Activated CD4-positive, alpha-beta T cell treated with anti-CD3 and anti-CD28 coated beads, Interleukin-10, Interleukin-2, amounts not matched to agents 100 ng/mL and 50 ng/mL, durations not matched to agents 16 hours and 8 hours (primary cell): ENCODE measurements around the gene HOXA4.

Source experiments
- DNase-seq: peaks from one replicate; pipeline ENCODE4 v3.0.0-alpha.2; 2020

The HOXA4 gene

DNA sequence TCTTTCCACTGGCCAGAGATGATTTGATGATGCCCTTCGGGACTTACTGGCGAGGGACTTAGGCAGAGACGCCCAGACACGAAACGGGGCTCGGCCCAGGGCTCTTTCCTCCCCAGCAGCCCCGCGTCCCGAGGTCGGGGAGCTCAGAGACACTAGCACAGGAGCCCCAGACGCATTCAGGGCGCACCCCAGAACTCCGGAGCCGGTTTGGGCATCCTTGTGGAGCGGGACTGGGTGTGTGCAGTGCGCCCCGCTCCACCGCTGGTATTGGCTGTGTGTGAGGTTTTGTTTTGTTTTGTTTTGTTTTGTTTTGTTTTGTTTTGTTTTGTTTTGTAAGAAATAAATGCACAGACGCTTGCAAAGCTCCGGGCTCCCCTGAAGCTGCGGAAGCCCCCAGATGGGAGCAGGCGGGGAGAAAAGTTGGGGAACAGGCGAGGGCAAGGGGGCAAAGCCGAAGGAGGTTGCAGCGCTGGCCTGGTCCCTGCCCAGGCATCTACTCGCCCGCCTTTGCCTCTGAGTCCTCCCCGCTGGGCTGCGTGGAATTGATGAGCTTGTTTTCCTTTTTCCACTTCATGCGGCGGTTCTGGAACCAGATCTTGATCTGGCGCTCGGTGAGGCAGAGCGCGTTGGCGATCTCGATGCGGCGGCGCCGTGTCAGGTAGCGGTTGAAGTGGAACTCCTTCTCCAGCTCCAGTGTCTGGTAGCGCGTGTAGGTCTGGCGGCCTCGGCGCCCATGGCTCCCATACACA lies 14.8 kb upstream of the HOXA4 start:
- no peak for DNase-seq

DNA sequence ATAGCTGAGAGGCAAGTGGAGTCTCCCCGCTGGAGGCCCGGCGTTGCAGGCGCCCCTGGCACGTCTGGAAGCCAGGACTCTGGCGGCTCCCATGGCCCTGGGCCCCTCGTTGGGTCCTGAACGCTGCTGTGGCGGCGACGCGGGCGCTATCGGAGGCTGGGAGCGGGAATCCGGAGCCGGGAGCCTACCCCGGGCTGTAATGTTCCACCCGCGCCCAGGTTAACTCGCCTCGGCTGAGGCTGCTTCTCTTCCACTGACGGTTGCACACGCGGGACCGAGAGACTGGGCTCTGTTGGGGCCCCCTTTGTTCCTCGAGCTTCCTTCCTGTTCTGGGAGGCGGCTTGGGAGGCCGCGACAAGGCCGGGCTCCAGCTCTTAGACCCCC lies 14.2 kb upstream of the HOXA4 start:
- no peak for DNase-seq

DNA sequence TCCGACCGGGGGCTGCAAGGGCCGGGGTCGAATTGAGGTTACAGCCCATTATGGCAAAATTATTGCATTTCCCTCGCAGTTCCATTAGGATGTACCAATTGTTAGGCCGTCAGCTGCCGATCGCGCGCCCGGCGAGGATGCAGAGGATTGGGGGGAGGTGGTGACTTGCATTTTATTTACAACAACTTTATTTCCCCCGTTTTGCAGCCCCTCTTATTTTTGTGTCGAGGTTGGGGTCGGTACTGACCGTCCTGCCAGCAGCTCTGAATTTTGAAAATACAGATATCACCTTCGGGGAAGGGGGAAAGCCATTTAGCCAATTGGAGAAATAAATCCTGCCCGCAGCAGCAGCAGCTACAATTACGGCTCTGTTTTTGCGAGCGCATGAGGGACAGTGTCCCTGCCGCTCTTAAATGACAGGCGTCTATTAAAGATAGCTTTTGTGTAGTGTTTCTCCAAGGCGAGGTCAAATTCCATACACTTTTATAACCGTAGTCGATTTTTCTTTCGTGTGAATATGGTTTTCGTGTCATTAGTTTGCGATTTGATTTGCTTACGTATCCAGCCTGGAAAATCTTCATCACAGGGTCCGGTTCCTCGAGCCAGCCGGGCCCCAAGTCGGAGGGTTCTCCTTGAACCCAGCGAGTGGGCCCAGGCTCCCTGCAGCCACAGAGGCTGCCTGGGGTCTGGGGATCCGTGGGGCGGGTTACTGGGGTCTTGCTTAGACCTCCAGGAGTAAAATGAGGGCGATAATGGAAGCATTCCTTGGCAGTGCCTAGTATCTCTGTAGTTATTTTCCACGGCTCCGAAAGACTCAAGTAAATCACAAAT lies 13.6 kb upstream of the HOXA4 start:
- no peak for DNase-seq

DNA sequence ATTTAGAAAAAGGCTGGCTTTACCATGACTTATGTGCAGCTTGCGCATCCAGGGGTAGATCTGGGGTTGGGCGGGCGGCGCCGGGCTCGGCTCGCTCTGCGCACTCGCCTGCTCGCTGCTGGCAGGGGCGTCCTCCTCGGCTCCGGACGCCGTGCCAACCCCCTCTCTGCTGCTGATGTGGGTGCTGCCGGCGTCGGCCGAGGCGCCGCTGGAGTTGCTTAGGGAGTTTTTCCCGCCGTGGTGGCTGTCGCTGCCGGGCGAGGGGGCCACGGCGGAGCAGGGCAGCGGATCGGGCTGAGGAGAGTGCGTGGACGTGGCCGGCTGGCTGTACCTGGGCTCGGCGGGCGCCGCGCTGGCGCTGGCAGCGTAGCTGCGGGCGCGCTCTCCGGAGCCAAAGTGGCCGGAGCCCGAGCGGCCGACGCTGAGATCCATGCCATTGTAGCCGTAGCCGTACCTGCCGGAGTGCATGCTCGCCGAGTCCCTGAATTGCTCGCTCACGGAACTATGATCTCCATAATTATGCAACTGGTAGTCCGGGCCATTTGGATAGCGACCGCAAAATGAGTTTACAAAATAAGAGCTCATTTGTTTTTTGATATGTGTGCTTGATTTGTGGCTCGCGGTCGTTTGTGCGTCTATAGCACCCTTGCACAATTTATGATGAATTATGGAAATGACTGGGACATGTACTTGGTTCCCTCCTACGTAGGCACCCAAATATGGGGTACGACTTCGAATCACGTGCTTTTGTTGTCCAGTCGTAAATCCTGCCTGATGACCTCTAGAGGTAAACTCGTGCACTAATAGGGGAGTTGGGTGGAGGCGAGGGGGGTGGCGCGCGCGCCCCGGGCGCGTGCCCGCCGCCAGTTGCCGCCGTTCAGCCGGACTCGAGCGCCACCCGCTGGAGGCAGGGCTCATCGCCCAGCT lies 12.7 kb upstream of the HOXA4 start, which contains the start of gene HOXA5:
HOXA5 (minus strand) TSS at position 659 of the 927 bp plus-strand sequence; CDS start at position 585, 74 bp downstream.
- peak; percentile 28 for DNase-seq

DNA sequence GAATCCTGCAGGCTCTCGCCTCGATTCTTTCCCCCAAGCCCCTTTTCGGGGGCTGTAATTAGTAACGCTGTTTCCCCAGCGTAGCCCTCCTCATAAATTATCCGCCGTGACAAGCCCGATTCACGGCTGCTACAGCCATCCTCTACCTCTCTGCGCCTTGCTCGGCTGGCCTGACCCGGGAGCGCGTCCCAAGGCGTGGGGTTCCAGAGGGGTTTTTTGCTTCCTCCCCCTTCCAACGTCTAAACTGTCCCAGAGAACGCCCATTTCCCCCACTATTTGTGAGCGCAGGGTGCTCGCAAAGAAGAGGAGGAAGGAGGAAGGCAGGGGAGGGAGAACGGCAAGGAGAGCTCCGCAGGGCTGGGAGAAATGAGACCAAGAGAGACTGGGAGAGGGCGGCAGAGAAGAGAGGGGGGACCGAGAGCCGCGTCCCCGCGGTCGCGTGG lies 12.0 kb upstream of the HOXA4 start:
- no peak for DNase-seq

DNA sequence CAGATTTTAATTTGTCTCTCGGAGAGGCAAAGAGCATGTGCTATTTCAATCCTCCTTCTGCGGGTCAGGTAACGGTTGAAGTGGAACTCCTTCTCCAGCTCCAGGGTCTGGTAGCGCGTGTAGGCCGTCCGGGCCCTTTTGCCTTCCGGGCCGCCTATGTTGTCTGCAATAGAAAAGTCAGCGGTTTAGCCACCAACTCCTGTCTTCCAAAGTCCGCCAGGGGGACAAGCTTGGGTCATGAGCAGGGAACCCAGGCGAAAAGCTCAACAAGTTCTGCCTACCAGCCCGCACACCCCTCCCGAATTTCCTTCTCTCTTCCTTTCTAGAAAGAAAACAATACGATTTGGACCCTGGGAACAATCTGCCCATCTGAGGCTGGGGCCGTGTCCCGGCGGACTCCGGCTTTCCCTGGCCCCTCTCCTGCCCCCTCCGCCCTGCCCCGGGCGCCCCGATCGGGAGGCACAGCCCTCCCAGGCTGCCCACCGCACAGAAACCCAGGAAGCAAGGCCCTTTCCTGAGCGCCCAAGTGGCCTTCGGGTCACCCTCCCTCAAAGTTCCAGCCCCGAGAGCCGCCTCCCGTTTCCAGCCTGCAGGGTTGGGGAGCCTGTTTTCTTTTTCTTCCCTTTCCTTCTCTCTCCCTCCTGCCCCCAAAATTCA lies 11.5 kb upstream of the HOXA4 start:
- DNase-seq = no peak

DNA sequence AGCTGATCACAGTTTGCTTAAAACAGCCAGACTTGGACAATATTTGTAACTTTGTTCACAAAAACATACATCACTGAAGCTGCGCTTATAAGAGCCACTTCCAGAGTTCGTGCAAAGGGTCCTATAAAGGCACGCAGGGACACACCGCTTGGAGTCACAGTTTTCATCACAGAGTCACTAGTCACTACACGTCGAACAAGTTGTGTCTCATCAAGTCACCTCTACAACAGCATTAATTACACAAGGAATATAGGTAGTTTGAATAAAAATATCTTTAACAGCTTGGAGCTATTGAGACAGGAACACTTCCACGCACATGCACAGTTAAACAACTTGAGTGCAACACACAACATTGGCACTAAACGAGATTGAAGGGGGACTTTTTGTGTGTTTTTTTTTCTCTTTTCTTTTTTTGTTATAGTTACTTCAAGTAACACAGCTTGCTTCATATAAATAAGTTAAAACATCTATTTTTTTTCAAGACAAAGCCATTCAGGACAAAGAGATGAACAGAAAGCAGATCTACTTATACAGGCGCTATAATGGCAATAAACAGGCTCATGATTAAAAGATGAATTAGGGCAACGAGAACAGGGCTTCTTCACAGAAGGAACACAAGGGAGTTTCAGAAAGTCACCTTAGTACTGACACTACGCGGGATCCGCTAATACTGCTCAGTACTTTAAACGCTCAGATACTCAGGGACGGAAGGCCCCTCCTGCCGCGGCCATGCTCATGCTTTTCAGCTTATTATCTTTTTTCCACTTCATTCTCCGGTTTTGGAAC lies 10.8 kb upstream of the HOXA4 start:
- no peak for DNase-seq

DNA sequence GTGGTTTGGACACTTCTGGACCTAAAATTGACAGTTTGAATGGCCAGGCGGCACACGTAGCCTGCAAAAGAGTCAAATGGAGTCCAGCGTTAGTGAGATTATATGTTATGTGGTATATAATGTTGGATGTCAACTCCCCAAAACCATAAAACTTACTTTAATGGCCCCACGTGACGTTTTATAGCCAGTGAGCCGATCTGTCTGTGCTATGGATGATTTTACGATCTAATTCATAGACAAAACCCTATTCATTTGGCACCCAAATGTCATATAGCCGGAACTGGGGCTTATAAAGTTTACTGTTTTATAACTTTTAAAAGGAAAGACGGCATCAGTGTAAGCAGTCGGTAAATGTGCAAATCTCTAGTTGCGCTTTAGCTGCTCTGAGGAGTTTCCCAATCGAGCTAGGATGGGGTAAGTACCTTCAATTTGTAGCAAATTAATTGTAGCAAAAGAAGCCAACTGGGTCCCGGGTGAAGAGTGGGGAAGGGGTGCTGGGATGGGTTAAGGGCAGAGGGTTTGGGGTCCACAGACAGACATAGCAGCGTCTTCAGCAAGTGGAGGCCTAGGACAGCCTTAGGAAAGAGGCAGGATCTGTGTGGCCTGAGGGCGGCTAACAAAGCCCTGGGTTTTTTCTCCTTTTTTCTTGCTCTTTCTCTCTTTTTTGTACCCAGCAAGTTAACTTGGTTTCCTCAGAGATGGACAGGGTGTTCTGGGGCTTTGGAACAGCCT lies 9.7 kb upstream of the HOXA4 start:
- DNase-seq = no peak

DNA sequence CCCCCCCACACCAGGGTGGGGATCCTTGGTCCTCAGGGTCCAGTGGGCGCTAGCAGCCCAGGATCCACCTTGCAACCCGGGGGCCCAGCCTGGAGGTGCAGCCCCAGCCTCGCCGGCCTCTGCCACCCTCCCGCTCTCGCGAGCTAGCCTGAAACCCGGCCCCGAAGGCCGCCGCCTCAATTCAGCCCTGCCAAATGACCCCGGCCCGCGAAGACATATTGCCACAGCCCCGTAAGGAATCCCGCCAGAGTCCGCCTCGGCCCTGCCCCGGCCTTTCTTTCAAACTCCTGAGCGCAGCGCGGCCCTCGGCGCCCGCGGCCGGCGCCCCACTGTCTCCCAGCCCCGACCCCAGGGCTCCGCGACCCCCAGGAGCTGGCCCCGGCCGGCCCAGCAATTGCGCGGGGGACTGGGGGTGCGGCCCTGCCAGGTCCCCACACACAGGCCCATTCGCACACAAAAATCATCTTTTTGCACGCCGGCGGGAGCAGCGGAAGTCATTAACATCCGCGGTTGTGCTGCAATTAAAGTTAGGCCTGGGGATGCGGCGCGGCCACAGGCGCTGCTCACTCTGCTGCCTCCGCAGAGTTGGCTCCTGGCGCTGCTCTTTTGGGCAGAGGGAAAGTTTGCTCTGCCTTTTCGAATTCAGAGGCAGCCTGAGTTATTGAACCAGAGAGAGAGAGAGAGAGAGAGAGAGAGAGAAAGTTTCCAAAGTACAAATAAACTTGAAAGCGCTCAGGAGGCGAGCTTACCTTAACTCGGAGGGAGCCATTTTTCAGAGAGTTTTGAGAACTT lies 9.0 kb upstream of the HOXA4 start:
- DNase-seq = no peak

DNA sequence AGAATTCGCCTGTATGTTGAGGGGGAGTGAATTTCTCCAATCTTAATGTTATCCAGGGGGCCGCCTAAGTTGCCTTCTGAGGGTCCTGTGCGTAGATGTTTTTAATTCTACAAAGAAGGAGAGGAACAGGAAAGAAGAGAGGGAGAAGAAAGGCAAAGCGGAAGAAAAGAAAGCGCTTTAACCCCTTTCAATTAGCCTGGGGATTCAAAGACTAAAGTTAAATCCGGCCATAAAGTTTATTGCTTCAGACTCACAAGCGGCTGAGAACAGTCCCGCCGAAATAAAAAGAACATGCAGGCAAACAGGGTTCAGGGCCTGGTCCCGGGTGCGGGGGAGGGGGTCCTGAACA lies 8.4 kb upstream of the HOXA4 start:
- no peak for DNase-seq

DNA sequence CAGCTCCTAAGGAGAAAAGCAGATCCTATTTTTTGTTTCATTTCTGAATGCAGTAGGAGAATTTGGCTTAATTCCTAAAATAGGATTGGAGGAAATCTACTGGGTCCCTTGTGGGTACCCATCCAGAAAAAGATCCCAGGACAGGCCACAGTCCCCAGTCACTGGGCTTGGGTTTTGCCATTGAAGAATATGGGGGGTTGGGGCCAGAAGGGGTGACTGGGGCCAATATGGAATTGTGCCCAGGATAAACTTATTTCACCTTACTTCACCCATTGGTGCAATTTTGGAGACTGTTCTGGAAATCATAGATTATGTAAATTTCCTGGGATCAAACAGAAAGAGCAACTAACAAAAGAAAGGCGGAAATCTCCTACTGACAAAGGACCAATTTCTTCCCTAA lies 7.9 kb upstream of the HOXA4 start:
- no peak for DNase-seq

DNA sequence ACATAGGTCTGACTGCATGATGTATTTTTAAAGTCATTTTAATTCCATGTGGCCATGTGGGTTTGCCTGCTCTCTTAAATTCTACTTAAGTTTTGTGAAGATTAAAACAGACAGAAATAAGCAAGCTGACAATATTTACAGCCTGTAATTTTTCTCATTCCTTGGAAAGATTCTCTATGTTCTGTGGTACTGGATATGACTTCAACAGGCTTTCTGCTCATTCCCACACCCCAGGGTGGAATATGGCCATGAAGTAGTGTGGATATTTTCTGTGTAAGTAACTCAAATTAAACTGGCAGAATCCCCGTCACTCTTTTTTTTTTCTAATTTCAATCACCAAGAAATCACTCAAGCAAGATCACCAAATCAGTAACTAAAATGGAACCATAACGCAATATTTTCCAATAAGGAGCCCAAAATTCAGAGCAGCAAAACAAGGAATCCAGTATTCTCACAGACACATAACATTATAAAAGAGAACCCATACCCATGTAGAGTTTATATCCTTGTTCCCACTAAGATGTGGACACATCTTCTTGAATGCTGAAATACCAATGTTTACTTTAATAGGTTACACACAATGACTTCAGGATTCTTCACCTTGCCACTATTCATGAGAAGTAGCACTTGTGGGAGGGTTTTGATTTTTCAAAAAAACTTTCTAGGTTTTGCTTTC lies 7.2 kb upstream of the HOXA4 start:
- DNase-seq = no peak

DNA sequence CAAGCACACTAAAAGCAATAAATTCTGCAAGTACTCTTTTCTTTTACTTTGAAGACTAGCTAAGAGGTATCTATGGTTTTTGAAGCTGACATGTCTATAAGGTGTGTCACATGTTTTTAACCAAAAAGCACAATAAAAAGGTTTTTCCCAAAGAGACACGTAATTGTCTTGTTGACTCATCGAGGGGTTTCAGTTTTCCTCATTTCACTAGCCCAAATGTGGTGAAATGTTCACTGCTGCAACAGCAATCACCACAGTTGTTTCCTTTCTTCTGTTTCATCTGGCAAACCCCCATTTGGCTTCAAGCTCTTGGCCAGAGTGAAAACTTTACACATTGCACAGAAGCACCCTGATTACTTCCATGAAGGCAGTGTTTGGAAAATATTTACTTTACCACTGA lies 3.8 kb upstream of the HOXA4 start:
- peak; percentile 85 for DNase-seq

DNA sequence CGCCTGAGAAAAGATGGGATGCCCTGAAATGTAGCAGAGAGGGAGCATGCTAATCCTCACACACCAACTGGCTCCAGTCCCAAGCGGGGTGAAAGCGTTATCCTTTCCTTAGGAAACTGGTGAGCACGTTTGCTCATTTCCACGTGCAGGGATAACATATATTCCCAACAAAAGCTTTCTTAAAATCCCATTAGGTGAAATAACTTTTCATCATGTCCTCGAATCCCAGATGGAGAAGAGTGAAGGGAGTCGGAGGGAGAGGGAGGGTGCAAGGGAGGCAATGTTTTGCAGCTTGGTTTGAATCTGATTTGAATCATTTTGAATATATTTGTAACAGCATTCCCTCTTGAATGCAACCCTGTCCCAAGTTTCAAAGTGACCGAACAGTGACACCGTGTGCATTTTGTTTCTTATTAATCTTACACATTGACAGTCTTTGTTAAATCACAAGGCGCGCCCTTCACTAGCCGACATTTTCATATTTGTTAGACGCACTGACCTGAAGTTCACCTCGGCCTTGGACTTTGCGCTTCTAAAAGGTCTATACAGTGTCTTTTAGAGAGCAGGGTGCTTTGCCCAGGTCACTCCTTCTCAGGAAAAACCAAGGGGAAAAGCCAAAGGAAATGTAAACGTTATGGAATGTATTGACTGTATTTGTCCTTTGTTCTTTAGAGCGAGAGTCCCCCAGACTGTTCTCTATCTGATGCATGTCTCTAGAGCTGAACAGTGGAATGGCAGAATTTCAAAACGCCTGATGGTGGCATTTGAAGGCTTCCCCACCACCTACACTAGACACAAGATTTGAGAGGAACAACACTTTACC lies 3.1 kb upstream of the HOXA4 start:
- DNase-seq = no peak

DNA sequence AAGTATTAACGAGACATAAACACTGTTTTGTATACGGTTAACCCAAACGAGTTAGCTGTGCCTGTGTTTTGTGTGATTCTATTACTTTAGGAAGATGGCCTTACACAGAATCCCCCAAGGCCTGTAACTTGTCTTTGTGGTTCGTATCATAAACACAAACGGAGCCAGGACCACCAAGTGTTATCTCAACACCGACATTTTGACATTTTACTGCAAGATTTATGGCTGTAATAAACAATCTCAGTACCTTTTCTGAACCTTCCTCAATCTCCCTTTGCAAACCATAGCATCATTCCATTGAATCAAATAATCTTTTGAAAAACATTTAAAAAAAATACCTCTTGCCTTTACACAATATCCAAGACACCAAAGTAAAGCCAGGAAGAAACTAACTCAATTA lies 2.4 kb upstream of the HOXA4 start:
- no peak for DNase-seq

DNA sequence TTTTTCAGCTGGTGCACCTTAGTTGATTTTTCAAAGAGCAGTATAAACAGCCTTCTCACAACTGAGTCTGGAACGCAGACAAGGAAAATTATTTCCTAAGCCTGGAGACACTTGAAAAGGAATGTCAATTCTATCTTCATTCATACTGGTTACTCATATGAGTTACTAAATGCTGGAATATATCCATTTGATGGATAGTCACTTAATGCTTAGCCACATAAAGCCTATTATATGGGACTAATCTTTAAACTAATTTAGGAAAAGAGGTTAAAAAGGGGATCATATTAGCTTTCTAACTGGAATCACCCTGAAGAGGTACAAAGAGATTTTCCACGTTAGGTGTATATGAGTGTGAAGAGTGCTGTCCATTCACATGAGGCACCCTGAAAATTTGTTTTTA lies 1.7 kb upstream of the HOXA4 start:
- no peak for DNase-seq

DNA sequence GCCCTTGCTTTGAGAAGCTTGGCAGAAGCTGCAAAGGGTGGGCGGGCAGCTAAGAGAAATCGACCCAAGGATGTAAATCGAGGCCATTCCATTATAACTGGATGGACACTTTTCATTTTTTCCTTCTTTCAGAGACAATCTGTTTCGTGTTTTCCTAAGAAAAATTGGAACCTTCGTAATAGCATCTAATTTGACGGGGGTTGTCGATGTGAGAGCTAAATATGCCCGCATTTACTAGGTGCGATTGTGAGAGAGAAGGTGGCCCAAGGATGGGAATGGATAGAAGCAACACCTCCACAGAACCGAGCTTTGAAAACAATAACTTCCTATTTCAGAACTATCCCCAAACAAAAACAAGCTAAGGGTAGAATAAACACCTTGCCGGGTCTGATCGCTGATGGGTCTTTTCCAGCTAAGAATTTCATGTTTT lies 848 bp upstream of the HOXA4 start:
- DNase-seq = no peak

DNA sequence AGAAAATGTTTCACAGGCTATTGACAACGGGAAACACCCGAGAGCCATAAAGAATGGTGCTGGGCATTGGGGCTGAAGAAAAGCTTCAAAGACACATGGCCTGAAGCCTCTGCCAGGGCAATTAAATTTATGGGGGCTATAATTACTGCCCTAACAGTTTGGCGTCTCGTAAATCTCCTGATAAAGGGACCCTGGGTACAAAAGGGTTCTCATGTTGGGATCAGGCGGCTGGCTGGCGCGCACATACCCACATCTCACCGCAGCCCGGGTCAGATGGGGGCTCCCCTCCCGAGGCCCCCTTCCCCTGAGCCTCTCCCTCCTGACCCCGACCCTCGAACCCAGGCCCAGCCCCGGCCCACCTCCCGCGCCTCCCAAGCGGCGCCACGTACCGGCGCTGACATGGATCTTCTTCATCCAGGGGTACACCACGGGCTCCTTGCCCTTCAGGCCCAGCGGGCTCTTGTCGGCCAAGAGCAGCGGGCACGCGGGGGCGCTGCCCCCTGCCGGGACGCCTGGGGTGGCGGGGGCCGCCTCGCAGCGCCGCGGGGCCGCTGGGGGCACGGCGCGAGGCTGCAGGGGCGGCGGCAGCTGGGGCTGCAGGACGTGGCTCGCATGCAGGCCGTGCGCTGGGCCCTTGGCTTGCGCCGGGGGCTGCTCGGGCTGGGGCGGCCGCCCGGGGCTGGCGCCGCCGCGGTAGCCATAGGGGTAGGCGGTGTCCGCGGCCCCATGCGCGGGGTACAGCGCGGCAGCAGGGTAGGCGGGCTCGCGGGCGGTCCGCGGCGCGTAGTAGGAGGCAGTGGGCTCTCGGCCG lies 623 bp downstream of the HOXA4 start:
- no peak for DNase-seq
